HEK293 (cell line): ENCODE results near the gene IFNAR1.

Source experiments
- CTCF ChIP-seq: fragments of 450-650 bp; formaldehyde crosslinking; IDR thresholded peaks from 2 replicates; pipeline ENCODE4 v1.5.1; 2016; ENCODE audit warnings: missing biosample characterization, missing genetic modification characterization
- HOXA7 ChIP-seq: sonication (generic); formaldehyde crosslinking; IDR thresholded peaks from 2 replicates; pipeline ENCODE4 v1.8.1; 2022; ENCODE audit warnings: missing genetic modification reagents, borderline replicate concordance
- SETDB1 ChIP-seq: IDR thresholded peaks from one replicate; pipeline ENCODE4 v1.6.1; 2017; ENCODE audit warnings: mild to moderate bottlenecking, low read length, moderate library complexity, mixed read lengths; ENCODE audit not compliant: insufficient read length
- ZBTB49 ChIP-seq: fragments of 450-650 bp; formaldehyde crosslinking; IDR thresholded peaks from 2 replicates; pipeline ENCODE4 v1.5.1; 2016; ENCODE audit warnings: missing biosample characterization, missing genetic modification characterization, low read depth
- ZNF121 ChIP-seq: fragments of 450-650 bp; formaldehyde crosslinking; IDR thresholded peaks from 2 replicates; pipeline ENCODE4 v1.5.1; 2016; ENCODE audit warnings: missing biosample characterization, missing genetic modification characterization
- ZNF148 ChIP-seq: fragments of 450-650 bp; formaldehyde crosslinking; IDR thresholded peaks from 2 replicates; pipeline ENCODE4 v1.5.0; 2017; ENCODE audit warnings: missing biosample characterization, missing genetic modification characterization, borderline replicate concordance
- ZNF248 ChIP-seq: fragments of 450-650 bp; formaldehyde crosslinking; IDR thresholded peaks from 2 replicates; pipeline ENCODE4 v1.5.1; 2017; ENCODE audit warnings: missing biosample characterization, missing genetic modification characterization
- ZNF501 ChIP-seq: fragments of 450-650 bp; formaldehyde crosslinking; IDR thresholded peaks from 2 replicates; pipeline ENCODE4 v1.5.1; 2016; ENCODE audit warnings: missing biosample characterization, missing genetic modification characterization
- ZNF518A ChIP-seq: fragments of 450-650 bp; formaldehyde crosslinking; conservative IDR thresholded peaks from 2 replicates; pipeline ENCODE4 v1.5.1; 2016; ENCODE audit warnings: low read depth, missing biosample characterization, missing genetic modification characterization
- ZNF639 ChIP-seq: fragments of 450-650 bp; formaldehyde crosslinking; IDR thresholded peaks from 2 replicates; pipeline ENCODE4 v1.5.1; 2016; ENCODE audit warnings: missing biosample characterization, missing genetic modification characterization
- ZSCAN18 ChIP-seq: fragments of 450-650 bp; formaldehyde crosslinking; IDR thresholded peaks from 2 replicates; pipeline ENCODE4 v1.5.1; 2016; ENCODE audit warnings: missing biosample characterization, missing genetic modification characterization

GRCh38 chr21:33308586-33309490, 15.9 kb upstream of the IFNAR1 start:
- TF ChIP-seq ZBTB49 (no peak), CTCF (tag by site-specific recombination) (no peak), ZNF639 (tag by site-specific recombination) (no peak), ZSCAN18 (no peak), SETDB1 (no peak), ZNF248 (tag by site-specific recombination) (no peak), ZNF501 (tag by site-specific recombination) (no peak), ZNF148 (tag by site-specific recombination) (no peak), ZNF518A (tag by site-specific recombination) (no peak), ZNF121 (tag by site-specific recombination) (no peak), HOXA7 (CRISPR knock-in tag) (no peak)
